GM19452 (cell line): Measurements from ENCODE around the gene CFAP119.

Experiments used
- ATAC-seq: cut with Tn5 transposase; IDR thresholded peaks from one replicate; pipeline ENCODE4 v1.9.1; 2021; ENCODE audit not compliant: unreplicated experiment

The CFAP119 gene

GRCh38 chr16:30762991-30763725 lies 1.3 kb upstream of the CFAP119 start:
- ATAC-seq, result no peak

GRCh38 chr16:30761427-30761927 lies 385 bp downstream of the CFAP119 start:
- peak; percentile 20 for ATAC-seq

- no peak for ATAC-seq
Measured at GRCh38 chr16:30760577-30761426, 1.1 kb downstream of the CFAP119 start.

GRCh38 chr16:30760001-30760559 lies 1.8 kb downstream of the CFAP119 start:
- no peak for ATAC-seq

- ATAC-seq, result no peak
Measured at GRCh38 chr16:30758988-30759491, 2.8 kb downstream of the CFAP119 start.

- ATAC-seq, result no peak
Measured at GRCh38 chr16:30757316-30757715, 4.5 kb downstream of the CFAP119 start.

GRCh38 chr16:30756781-30757100 lies 5.1 kb downstream of the CFAP119 start:
- no peak for ATAC-seq

GRCh38 chr16:30755955-30756780 lies 5.7 kb downstream of the CFAP119 start:
- no peak for ATAC-seq

GRCh38 chr16:30753596-30753995 lies 8.3 kb downstream of the CFAP119 start:
- ATAC-seq, result no peak

GRCh38 chr16:30750876-30751465 lies 10.9 kb downstream of the CFAP119 start:
- ATAC-seq, result no peak

GRCh38 chr16:30750201-30750600 lies 11.7 kb downstream of the CFAP119 start:
- ATAC-seq, result no peak

- peak; percentile 3 for ATAC-seq
Measured at GRCh38 chr16:30748634-30749445, 13.0 kb downstream of the CFAP119 start.

- peak; percentile 97 for ATAC-seq
Measured at GRCh38 chr16:30747799-30748633, 13.8 kb downstream of the CFAP119 start, which contains the start of gene PHKG2. Gene PHKG2, plus strand, starts transcription at chr16:30748425. Its CDS starts 396 bp downstream, at chr16:30748821.

- no peak for ATAC-seq
Measured at GRCh38 chr16:30747331-30747730, 14.5 kb downstream of the CFAP119 start.

- ATAC-seq, result no peak
Measured at GRCh38 chr16:30746638-30747175, 15.2 kb downstream of the CFAP119 start.

- ATAC-seq, result no peak
Measured at GRCh38 chr16:30745082-30745481, 16.8 kb downstream of the CFAP119 start.

- ATAC-seq, result no peak
Measured at GRCh38 chr16:30744183-30744582, 17.7 kb downstream of the CFAP119 start.

- ATAC-seq, result no peak
Measured at GRCh38 chr16:30743716-30744115, 18.1 kb downstream of the CFAP119 start.
